LNCAP (cell line): Measurements from ENCODE around the gene RNF212.

ENCODE experiments used
- CTCF ChIP-seq: fragments of 450-650 bp; IDR thresholded peaks from 2 replicates; pipeline ENCODE4 v1.5.1; 2017; ENCODE audit warnings: mild to moderate bottlenecking

The RNF212 gene

GRCh38 chr4:1092983-1093361, 20.4 kb downstream of the RNF212 start:
- no peak for TF ChIP-seq CTCF

GRCh38 chr4:1092026-1092982, 21.1 kb downstream of the RNF212 start:
- TF ChIP-seq CTCF: no peak

- TF ChIP-seq CTCF: no peak
Measured at GRCh38 chr4:1091561-1091995, 21.8 kb downstream of the RNF212 start.

- TF ChIP-seq CTCF: no peak
Measured at GRCh38 chr4:1090465-1091440, 22.6 kb downstream of the RNF212 start.

- no peak for TF ChIP-seq CTCF
Measured at GRCh38 chr4:1090036-1090435, 23.3 kb downstream of the RNF212 start.

- TF ChIP-seq CTCF: no peak
Measured at GRCh38 chr4:1087371-1087770, 26.0 kb downstream of the RNF212 start.

GRCh38 chr4:1086011-1086410, 27.4 kb downstream of the RNF212 start:
- TF ChIP-seq CTCF: no peak
